NT2/D1 (cell line): ENCODE results near the gene RAP1GAP.

Experiments used
- SUZ12 ChIP-seq: IDR thresholded peaks from 2 replicates; pipeline ENCODE4 v1.6.1; 2011; ENCODE audit not compliant: insufficient read length, insufficient read depth; ENCODE audit errors: extremely low read depth
- YY1 ChIP-seq: IDR thresholded peaks from 2 replicates; pipeline ENCODE4 v1.6.1; 2011; ENCODE audit not compliant: insufficient read length, insufficient read depth
- ZNF274 ChIP-seq: IDR thresholded peaks from 2 replicates; pipeline ENCODE4 v1.6.1; 2011; ENCODE audit warnings: mild to moderate bottlenecking, low read depth, low read length

DNA sequence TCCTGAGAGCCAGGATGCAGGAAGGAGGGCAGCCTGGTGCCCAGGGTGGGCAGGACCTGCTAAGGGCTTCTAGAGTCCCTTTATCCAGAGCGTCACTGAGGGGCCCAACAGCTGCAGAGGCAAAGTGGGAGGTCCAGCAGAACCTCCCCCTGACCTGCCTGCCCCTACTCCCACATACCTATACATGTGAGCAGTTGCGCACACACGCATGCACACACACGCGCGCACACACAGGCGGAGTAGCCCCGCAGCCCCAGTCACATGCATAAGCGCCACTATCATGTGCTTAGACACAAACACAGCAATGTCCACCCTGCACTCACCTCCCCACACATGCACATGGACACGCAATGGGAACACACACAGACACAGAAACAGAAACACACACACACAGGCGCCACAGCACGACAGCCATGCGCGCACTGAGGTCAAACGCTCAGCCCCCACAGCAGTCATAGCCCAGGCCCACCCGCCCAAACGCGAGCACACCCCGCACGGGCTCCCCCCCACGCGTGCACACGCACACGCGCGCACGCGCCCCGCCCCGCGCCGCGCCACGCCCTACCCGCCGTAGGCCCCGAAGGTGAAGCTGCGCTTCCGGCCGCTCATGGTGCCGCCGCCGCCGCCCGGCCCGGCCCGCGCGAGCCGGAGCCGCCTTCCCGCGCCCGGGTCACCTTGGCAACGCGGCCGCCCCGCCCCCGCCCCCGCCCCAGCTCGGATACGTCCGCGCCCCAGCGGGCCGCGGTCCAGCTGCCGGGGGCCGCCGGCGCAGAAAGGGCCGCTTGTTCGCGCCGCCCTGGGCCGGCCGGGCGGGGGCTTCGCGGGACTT, 17.7 kb downstream of the RAP1GAP start:
- TF ChIP-seq YY1 (no peak), SUZ12 (no peak), ZNF274 (no peak)
